WTC11 (cell line): Measurements from ENCODE around the gene ZFPM1. TPM values are rescaled to one million over a fixed set of nuclear protein-coding genes. Genes with fewer than 3 reads are reported as not detected.

Experiments used
- ATAC-seq: fragments of 200-7000 bp; cut with Tn5 transposase; 2 replicates; pipeline ENCODE4 v1.10.0; 2021; ENCODE audit warnings: mild to moderate bottlenecking, moderate library complexity
- CTCF ChIA-PET: fragments of 300-600 bp; sonication (Branson Sonifier 250); formaldehyde crosslinking; loops from one replicate; lab custom pipeline; 2021; ENCODE audit warnings: antibody characterized with exemption; lab: Charles Lee
- POLR2A ChIA-PET: fragments of 350-600 bp; sonication (Branson Sonifier 250); formaldehyde crosslinking; loops from one replicate; lab custom pipeline; 2021; ENCODE audit warnings: antibody characterized with exemption; lab: Charles Lee
- DNase-seq: peaks from one replicate; pipeline ENCODE4 v3.0.0; 2021; ENCODE audit warnings: low spot score
- H3K27ac Mint-ChIP-seq: 2 replicates; pipeline ENCODE4 v1.8.0; 2021; ENCODE audit warnings: mixed read lengths
- H3K27me3 Mint-ChIP-seq: 2 replicates; pipeline ENCODE4 v1.8.0; 2021; ENCODE audit warnings: low read depth, mild to moderate bottlenecking, moderate library complexity, mixed read lengths
- H3K36me3 Mint-ChIP-seq: 2 replicates; pipeline ENCODE4 v1.8.0; 2021; ENCODE audit warnings: mixed read lengths
- H3K4me1 Mint-ChIP-seq: 2 replicates; pipeline ENCODE4 v1.8.0; 2022; ENCODE audit warnings: mixed read lengths
- H3K4me3 Mint-ChIP-seq: 2 replicates; pipeline ENCODE4 v1.8.0; 2021; ENCODE audit warnings: mild to moderate bottlenecking, moderate library complexity, mixed read lengths
- H3K9me3 Mint-ChIP-seq: 2 replicates; pipeline ENCODE4 v1.8.0; 2021; ENCODE audit warnings: mixed read lengths
- ARID4B ChIP-seq: sonication (generic); formaldehyde crosslinking; IDR thresholded peaks from 2 replicates; pipeline ENCODE4 v1.8.0; 2023; ENCODE audit warnings: missing genetic modification reagents, mild to moderate bottlenecking, borderline replicate concordance
- ATF1 ChIP-seq: sonication (generic); formaldehyde crosslinking; IDR thresholded peaks from 2 replicates; pipeline ENCODE4 v1.8.1; 2023; ENCODE audit warnings: mild to moderate bottlenecking, moderate library complexity, missing genetic modification reagents
- ATF6 ChIP-seq: sonication (generic); formaldehyde crosslinking; IDR thresholded peaks from 2 replicates; pipeline ENCODE4 v1.8.1; 2023; ENCODE audit warnings: mild to moderate bottlenecking, missing genetic modification reagents
- ESRRA ChIP-seq: sonication (generic); formaldehyde crosslinking; IDR thresholded peaks from 2 replicates; pipeline ENCODE4 v1.8.1; 2022; ENCODE audit warnings: mild to moderate bottlenecking, missing genetic modification reagents, borderline replicate concordance
- FOXP1 ChIP-seq: sonication (generic); formaldehyde crosslinking; IDR thresholded peaks from 2 replicates; pipeline ENCODE4 v1.8.0; 2022; ENCODE audit warnings: missing genetic modification reagents, mild to moderate bottlenecking, moderate library complexity, borderline replicate concordance
- GABPB1 ChIP-seq: sonication (generic); formaldehyde crosslinking; IDR thresholded peaks from 2 replicates; pipeline ENCODE4 v1.8.1; 2023; ENCODE audit warnings: mild to moderate bottlenecking, missing genetic modification reagents
- MAX ChIP-seq: sonication (generic); formaldehyde crosslinking; IDR thresholded peaks from 2 replicates; pipeline ENCODE4 v1.8.0; 2022; ENCODE audit warnings: mild to moderate bottlenecking, missing genetic modification reagents
- MLX ChIP-seq: sonication (generic); formaldehyde crosslinking; IDR thresholded peaks from 2 replicates; pipeline ENCODE4 v1.8.1; 2023; ENCODE audit warnings: mild to moderate bottlenecking, missing genetic modification reagents, moderate library complexity
- NR3C1 ChIP-seq: sonication (generic); formaldehyde crosslinking; conservative IDR thresholded peaks from 2 replicates; pipeline ENCODE4 v1.8.1; 2023; ENCODE audit warnings: low read depth, mild to moderate bottlenecking, missing genetic modification reagents
- OVOL2 ChIP-seq: fragments of 250-450 bp; sonication (Bioruptor Pico); IDR thresholded peaks from 2 replicates; pipeline ENCODE4 v1.9.0; 2021; ENCODE audit warnings: mild to moderate bottlenecking, borderline replicate concordance
- PREB ChIP-seq: sonication (generic); formaldehyde crosslinking; IDR thresholded peaks from 2 replicates; pipeline ENCODE4 v1.8.1; 2022; ENCODE audit warnings: mild to moderate bottlenecking, missing genetic modification reagents, moderate library complexity, borderline replicate concordance
- PRRX2 ChIP-seq: fragments of 250-450 bp; sonication (Bioruptor Pico); IDR thresholded peaks from 2 replicates; pipeline ENCODE4 v1.8.0; 2021; ENCODE audit warnings: mild to moderate bottlenecking
- TCF7 ChIP-seq: sonication (generic); formaldehyde crosslinking; IDR thresholded peaks from 2 replicates; pipeline ENCODE4 v1.8.0; 2022; ENCODE audit warnings: mild to moderate bottlenecking, low read depth, missing genetic modification reagents, moderate library complexity
- TEAD4 ChIP-seq: sonication (generic); formaldehyde crosslinking; IDR thresholded peaks from 2 replicates; pipeline ENCODE4 v1.8.0; 2022; ENCODE audit warnings: mild to moderate bottlenecking, missing genetic modification reagents
- USF2 ChIP-seq: sonication (generic); formaldehyde crosslinking; IDR thresholded peaks from 2 replicates; pipeline ENCODE4 v1.8.1; 2023; ENCODE audit warnings: mild to moderate bottlenecking, missing genetic modification reagents, moderate library complexity
- ZBTB43 ChIP-seq: sonication (generic); formaldehyde crosslinking; IDR thresholded peaks from 2 replicates; pipeline ENCODE4 v1.8.1; 2023; ENCODE audit warnings: mild to moderate bottlenecking, missing genetic modification reagents
- ZNF317 ChIP-seq: sonication (generic); formaldehyde crosslinking; IDR thresholded peaks from 2 replicates; pipeline ENCODE4 v1.8.1; 2023; ENCODE audit warnings: low read depth, mild to moderate bottlenecking, moderate library complexity, missing genetic modification reagents, borderline replicate concordance
- ZNF396 ChIP-seq: fragments of 250-450 bp; sonication (Bioruptor Pico); IDR thresholded peaks from 2 replicates; pipeline ENCODE4 v1.8.0; 2021; ENCODE audit warnings: mild to moderate bottlenecking, moderate library complexity, borderline replicate concordance
- ZNF512 ChIP-seq: sonication (generic); formaldehyde crosslinking; IDR thresholded peaks from 2 replicates; pipeline ENCODE4 v1.8.1; 2022; ENCODE audit warnings: missing genetic modification reagents, borderline replicate concordance
- total RNA-seq: library from RNA; stranded (reverse); gene quantifications from 3 replicates; pipeline ENCODE4 v1.2.3, GENCODE V29; 2021

ZFPM1 gene
- total RNA-seq, 1 experiment from 2014 or later, result 9.3 TPM

GRCh38 chr16:88439706-88440105 is 13.4 kb upstream of the ZFPM1 start:
- ATAC-seq, result no peak
- DNase-seq, result no peak
- no peaks in the 10 kb centered on the region for H3K36me3 Mint-ChIP-seq
- H3K27me3 Mint-ChIP-seq, result no peaks in the 10 kb centered on the region
- H3K4me1 Mint-ChIP-seq, result no peaks in the 10 kb centered on the region
- no peak overlapping the region for H3K27ac Mint-ChIP-seq
- CTCF ChIA-PET, result no interaction called here
- H3K9me3 Mint-ChIP-seq, result no peaks in the 10 kb centered on the region
- H3K4me3 Mint-ChIP-seq, result no peak overlapping the region
- POLR2A ChIA-PET, result no interaction called here
- TF ChIP-seq GABPB1 (no peak), MLX (no peak), ATF6 (no peak), ARID4B (CRISPR knock-in tag) (no peak), FOXP1 (CRISPR knock-in tag) (no peak), ESRRA (CRISPR knock-in tag) (no peak), OVOL2 (CRISPR knock-in tag) (no peak), MAX (CRISPR knock-in tag) (no peak), PREB (CRISPR knock-in tag) (no peak), ZNF396 (CRISPR knock-in tag) (no peak), TEAD4 (CRISPR knock-in tag) (no peak), PRRX2 (no peak), NR3C1 (CRISPR knock-in tag) (no peak), ZBTB43 (CRISPR knock-in tag) (no peak), TCF7 (no peak), ZNF317 (CRISPR knock-in tag) (no peak), ATF1 (CRISPR knock-in tag) (no peak), USF2 (CRISPR knock-in tag) (no peak), ZNF512 (CRISPR knock-in tag) (no peak)
- TF ChIP-seq, all 79 proteins: peak for 0
